Measurements from ENCODE around the gene LRRC47. TPM values are rescaled to one million over a fixed set of nuclear protein-coding genes. Genes with fewer than 3 reads are reported as not detected.

Gene LRRC47
- total and polyA plus RNA-seq, 2 of the 13 experiments (the other 11 are each of a cell fraction or from before 2014, with no cell fraction given) = 18.3 to 52.5 TPM

DNA sequence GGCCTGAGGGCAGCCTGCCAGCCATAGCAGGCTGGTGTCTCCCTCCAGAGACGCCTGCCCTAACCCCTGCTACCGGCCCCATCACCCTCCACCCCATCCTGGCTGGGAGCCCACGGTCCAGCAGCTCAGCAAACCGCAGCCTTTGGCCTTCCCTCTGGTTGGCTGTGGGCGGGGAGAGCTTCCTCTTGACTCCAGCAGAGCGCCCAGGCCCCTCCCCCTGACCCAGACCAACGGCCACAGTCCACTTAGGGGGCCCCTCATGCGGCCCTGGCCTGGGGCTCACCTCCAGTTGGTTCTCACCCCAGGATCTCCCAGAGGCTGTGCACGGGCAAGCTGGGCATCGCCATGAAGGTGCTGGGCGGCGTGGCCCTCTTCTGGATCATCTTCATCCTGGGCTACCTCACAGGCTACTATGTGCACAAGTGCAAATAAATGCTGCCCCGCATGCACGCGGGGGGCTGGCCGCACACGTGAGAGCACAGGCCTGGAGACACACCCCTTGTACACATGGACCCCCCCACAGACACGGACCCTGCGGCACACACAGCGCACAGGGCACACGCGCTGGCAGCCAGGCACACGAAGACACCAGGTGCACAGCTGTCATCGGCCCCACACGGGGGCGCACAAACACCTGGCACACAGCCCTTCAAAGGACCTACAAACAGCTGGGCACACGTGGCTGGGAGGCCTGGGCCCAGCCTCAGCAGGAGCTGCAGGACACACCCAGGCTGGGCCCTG is 20.6 kb downstream of the LRRC47 start (continued):
- TF ChIP-seq ZNF225 (CRISPR knock-in tag; IDR thresholded peaks at IDR 0.05) = no peak; the same call in 1 of the 2 replicates
- peak; percentile 48; the same call in 1 of the 2 replicates for TF ChIP-seq TEF (CRISPR knock-in tag; IDR thresholded peaks at IDR 0.05)
- peak; percentile 69 for TF ChIP-seq ZNF788 (CRISPR knock-in tag; IDR thresholded peaks at IDR 0.05; ENCODE audit: borderline replicate concordance)
- TF ChIP-seq, protein P1, sequence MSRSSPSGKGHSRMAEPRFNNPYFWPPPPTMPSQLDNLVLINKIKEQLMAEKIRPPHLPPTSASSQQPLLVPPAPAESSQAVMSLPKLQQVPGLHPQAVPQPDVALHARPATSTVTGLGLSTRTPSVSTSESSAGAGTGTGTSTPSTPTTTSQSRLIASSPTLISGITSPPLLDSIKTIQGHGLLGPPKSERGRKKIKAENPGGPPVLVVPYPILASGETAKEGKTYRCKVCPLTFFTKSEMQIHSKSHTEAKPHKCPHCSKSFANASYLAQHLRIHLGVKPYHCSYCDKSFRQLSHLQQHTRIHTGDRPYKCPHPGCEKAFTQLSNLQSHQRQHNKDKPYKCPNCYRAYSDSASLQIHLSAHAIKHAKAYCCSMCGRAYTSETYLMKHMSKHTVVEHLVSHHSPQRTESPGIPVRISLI (CRISPR knock-in tag; IDR thresholded peaks at IDR 0.05; ENCODE audit: borderline replicate concordance) = no peak; the same call in 1 of the 2 replicates
- no peak for TF ChIP-seq SNRNP70 (IDR thresholded peaks at IDR 0.05; ENCODE audit: low read depth, low read length)
- TF ChIP-seq ZNF766 (CRISPR knock-in tag; IDR thresholded peaks at IDR 0.05; ENCODE audit: borderline replicate concordance) = peak; percentile 43; the same call in 1 of the 2 replicates
- TF ChIP-seq ARNTL (CRISPR knock-in tag; IDR thresholded peaks at IDR 0.05) = peak; percentile 97
- no peak for TF ChIP-seq NFIB (CRISPR knock-in tag; IDR thresholded peaks at IDR 0.05; ENCODE audit: borderline replicate concordance)
- TF ChIP-seq, protein P2, sequence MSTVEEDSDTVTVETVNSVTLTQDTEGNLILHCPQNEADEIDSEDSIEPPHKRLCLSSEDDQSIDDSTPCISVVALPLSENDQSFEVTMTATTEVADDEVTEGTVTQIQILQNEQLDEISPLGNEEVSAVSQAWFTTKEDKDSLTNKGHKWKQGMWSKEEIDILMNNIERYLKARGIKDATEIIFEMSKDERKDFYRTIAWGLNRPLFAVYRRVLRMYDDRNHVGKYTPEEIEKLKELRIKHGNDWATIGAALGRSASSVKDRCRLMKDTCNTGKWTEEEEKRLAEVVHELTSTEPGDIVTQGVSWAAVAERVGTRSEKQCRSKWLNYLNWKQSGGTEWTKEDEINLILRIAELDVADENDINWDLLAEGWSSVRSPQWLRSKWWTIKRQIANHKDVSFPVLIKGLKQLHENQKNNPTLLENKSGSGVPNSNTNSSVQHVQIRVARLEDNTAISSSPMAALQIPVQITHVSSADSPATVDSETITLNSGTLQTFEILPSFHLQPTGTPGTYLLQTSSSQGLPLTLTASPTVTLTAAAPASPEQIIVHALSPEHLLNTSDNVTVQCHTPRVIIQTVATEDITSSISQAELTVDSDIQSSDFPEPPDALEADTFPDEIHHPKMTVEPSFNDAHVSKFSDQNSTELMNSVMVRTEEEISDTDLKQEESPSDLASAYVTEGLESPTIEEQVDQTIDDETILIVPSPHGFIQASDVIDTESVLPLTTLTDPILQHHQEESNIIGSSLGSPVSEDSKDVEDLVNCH (CRISPR knock-in tag; IDR thresholded peaks at IDR 0.05) = peak; percentile 43; the same call in 1 of the 2 replicates
- no peak for TF ChIP-seq NR2F2 (IDR thresholded peaks at IDR 0.05; ENCODE audit: borderline replicate concordance, low read depth)
- no peak for TF ChIP-seq ZNF207 (IDR thresholded peaks at IDR 0.05; ENCODE audit: borderline replicate concordance)
- no peak for TF ChIP-seq SIN3B (IDR thresholded peaks at IDR 0.05; ENCODE audit: low read length)
- no peak for TF ChIP-seq USF2 (IDR thresholded peaks at IDR 0.05; ENCODE audit: low read depth, low read length)
- peak; percentile 57 for TF ChIP-seq USF2 (CRISPR knock-in tag; IDR thresholded peaks at IDR 0.05; ENCODE audit: borderline replicate concordance)
- TF ChIP-seq ZNF782 (CRISPR knock-in tag; IDR thresholded peaks at IDR 0.05; ENCODE audit: borderline replicate concordance) = peak; percentile 70; the same call in 1 of the 2 replicates
- TF ChIP-seq ZNF354B (CRISPR knock-in tag; IDR thresholded peaks at IDR 0.05) = no peak
- TF ChIP-seq ATF3 (CRISPR knock-in tag; IDR thresholded peaks at IDR 0.05) = no peak
- 0 out of 2 replicates have a peak, but pooled peaks have one; percentile 56 for TF ChIP-seq PRMT3 (CRISPR knock-in tag; IDR thresholded peaks at IDR 0.05; ENCODE audit: borderline replicate concordance, low read depth)
- 0 out of 2 replicates have a peak, but pooled peaks have one; percentile 42 for TF ChIP-seq ZBTB8A (CRISPR knock-in tag; IDR thresholded peaks at IDR 0.05; ENCODE audit: borderline replicate concordance, low read depth)
- peak; percentile 41; the same call in 1 of the 2 replicates for TF ChIP-seq ZZZ3 (CRISPR knock-in tag; IDR thresholded peaks at IDR 0.05; ENCODE audit: borderline replicate concordance)
